HT-29 (cell line): ENCODE measurements around the gene STRC. TPM values are rescaled to one million over a fixed set of nuclear protein-coding genes. Genes with fewer than 3 reads are reported as not detected.
"Not testable (repeated sequence)": the region's sequence is repeated elsewhere in the genome, so short reads cannot be mapped to it uniquely, and the experiment has no call there.

Experiments used
- DNase-seq: peaks from one replicate; pipeline ENCODE4 v3.0.0-alpha.2; 2015; ENCODE audit warnings: low spot score
- total RNA-seq: library from RNA; depleted of rRNA; stranded (reverse); fragments of >200 nt; shearing (Covaris generic); gene quantifications from 2 replicates; pipeline ENCODE4 v1.2.3, GENCODE V29; 2014; rRNA removed

Gene STRC
- total RNA-seq = 0.18 TPM in 1 of 2 replicates, not detected in the other

DNA sequence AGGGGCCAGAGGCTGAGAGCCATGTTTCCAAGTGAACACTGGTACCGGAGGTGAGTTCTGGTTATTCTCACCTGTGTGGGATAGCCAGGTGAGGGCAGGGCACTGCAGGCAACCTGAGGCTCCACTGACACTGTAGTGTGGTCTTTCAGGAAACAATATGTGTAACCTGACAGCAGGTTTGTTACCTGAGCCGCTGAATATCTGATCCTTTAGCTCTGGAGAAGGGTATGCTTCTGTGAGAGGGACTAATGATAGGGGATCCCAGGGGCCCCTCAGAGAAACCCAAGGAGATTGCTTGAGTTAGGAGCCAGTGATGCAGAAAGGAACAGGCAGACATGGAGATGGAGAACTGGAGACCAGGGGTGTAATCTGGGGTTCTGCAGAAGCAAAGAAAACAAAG lies at the start of gene STRC:
STRC (minus strand) TSS at position 101 of the 400 bp plus-strand sequence; CDS start at position 23, 78 bp downstream.
- DNase-seq = not testable (repeated sequence)

- not testable (repeated sequence) for DNase-seq
These were observed 47.6 kb upstream of the STRC start for GRCh38 chr15:43666177-43666576.

- DNase-seq = not testable (repeated sequence)
These were observed 44.7 kb upstream of the STRC start for GRCh38 chr15:43663333-43663732.

- DNase-seq = not testable (repeated sequence)
These were observed 43.7 kb upstream of the STRC start for GRCh38 chr15:43662293-43662692.

GRCh38 chr15:43659727-43660126 lies 41.1 kb upstream of the STRC start:
- not testable (repeated sequence) for DNase-seq

DNA sequence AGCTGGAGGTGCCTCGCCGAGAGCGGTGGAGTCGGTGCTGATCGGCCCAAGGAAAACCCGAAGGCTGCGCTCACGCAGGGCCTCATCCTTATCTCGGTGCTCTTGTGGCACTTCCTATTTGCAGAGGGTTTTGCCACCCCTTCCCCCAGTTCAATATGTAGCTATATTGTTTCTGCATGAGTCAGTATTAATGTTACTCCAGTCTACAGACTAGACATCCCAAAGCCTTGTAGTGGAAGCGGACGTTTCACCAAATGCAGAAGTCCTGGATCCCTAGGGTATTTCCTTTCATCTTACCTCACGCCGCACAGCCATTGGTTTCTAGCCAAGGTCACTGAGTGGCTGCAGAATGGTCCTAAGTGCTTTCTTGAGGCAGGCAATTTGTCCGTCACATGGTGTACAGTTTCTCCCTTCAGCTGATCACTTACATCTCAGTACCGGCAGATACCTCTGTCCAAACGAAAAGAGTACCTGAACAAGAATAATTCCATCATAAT lies 30.9 kb upstream of the STRC start:
- not testable (repeated sequence) for DNase-seq

- no peak for DNase-seq
These were observed 30.2 kb upstream of the STRC start, which contains the start of gene CATSPER2 for GRCh38 chr15:43648649-43649429. TSS of gene CATSPER2 (minus strand) at chr15:43648844. CDS start at chr15:43648061, 783 bp downstream.

DNA sequence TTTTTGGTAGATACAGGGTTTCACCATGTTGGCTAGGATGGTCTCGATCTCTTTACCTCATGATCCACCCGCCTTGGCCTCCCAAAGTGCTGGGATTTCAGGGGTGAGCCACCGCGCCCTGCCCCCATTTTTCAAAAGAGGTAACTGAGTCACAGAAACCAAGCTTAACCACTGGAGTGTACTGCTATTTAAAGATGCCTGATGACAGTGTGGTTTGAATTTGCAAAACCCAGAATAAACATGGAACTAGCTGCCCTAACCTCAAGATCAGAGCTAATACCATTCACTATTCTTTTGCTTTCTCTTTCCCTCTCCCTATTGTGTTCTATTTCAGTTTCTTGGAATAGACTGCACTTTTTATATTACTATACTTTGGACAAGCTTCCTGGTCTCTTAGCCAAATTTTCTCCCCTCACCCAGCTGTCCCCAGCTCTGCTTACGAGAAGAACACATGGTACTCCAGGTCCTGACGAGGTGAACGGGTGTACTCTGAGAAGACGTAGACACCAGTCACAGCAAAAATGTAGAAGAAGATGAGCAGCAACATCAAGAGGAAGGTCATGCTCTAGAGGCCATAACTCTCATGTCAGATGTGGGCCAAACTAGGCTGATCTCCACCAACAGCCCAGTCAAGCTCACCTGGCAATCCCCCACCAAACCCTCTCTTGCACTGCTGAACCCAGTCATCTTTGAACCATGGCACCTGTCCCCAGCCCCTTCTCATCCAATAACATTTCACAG lies 20.0 kb upstream of the STRC start:
- DNase-seq = not testable (repeated sequence)

DNA sequence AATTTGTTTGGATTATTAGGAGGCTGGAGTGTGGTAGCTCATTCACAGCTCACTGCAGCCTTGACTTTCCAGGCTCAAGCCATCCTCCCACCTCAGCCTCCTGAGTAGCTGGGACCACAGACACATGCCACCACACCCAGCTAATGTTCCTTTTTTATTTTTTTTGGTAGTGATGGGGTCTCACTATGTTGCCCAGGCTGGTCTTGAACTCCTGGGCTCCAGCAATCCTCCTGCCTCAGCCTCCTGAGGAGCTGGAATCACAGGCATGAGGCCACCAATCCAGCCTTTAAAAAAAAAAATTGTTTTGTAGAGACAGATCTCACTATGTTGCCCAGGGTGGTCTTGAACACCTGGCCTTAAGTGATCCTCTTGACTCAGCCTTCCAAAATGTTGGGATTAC lies 8.3 kb upstream of the STRC start:
- DNase-seq = not testable (repeated sequence)

DNA sequence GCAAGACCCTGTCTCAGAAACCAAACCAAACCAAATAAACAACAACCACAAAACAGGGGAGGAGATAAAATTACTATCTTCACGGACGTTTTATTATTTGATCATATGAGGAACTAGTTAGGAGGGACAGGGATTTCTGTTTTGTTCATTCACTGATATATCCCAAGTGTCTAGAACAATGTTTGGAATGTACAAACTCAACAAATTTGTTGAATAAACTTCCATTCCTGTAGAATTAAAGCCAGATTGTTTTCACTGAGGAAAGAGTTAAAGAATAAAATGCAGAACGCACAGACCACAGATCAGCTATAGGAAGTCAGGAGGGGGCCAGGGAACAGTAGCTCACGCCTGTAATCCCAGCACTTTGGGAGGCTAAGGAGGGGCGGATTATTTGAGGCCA lies 6.5 kb upstream of the STRC start:
- DNase-seq = no peak

DNA sequence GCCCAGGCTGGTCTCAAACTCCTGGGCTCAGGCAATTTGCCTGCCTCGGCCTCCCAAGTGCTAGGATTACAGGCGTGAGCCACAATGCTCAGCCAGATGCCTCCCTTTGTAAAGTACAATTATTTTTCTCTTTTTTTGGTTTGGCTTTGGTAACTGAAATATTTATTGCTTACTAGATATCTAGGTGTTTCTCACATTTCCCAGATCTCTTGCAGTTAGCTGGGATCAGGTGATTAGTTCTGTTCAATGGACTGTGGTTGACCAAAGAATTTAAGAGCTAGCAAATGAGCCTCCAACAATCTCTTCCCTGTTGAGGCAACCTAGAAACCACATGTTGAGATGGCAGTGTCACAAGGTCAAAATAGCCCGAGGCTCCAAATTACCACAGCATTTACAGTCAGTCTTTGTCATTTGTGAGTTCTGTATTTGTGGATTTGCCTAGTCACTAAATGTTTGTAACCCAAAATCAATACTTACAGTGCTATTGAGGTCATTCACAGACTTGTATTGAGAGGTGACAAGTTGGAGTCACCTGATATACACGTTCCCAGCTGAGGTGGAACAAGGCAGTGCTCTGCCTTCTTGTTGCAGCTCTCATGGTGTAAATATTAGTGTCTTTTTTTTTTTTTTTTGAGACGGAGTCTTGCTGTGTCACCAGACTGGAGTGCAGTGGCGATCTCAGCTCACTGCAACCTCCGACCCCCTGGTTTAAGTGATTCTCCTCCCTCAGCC lies 3.6 kb upstream of the STRC start:
- not testable (repeated sequence) for DNase-seq

DNA sequence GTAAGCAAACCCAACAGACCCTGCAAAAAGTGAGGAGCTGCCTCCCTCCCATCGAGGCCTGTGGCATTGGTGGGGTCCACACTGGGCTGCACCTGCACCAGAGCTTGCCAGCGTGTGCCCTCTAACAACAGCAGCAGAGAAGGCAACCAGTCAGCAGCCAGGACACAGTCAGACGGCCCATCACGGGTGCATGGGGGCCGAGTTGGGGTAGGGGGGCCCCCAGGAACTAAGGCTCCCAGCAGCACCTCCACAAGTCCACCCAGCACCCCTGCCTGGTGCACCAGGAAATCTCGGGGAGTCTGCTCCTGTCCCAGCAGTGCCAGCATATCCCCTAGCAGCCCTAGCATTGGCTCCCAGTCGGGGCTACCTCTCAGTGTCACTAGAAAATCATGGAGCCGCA lies 850 bp downstream of the STRC start:
- DNase-seq = not testable (repeated sequence)

- not testable (repeated sequence) for DNase-seq
These were observed 16.4 kb downstream of the STRC start for GRCh38 chr15:43602233-43602632.

DNA sequence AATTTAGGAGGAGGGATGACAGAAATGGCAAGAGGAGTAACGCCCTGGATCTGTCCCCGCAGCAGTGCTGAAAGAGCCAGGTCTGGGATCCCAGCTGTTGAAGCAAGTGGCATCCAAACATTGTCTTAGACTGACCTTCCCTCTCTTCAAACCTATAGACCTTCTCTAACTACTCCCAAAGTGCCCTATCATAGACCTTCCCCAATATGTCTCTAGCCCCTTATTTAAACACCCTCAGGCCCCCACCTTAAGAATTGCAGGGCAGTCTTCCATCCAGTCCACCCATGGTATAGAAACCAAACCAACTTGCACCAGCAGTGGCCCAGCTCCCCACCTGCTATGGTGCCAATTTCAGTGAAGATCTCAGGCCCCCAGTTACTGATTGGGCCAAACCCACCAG lies 18.4 kb downstream of the STRC start:
- not testable (repeated sequence) for DNase-seq

GRCh38 chr15:43599131-43599530 lies 19.5 kb downstream of the STRC start:
- not testable (repeated sequence) for DNase-seq

GRCh38 chr15:43593328-43594190 lies 25.0 kb downstream of the STRC start, which contains the start of gene CKMT1B:
TSS of gene CKMT1B (plus strand) at chr15:43594027. CDS start at chr15:43594219, 192 bp downstream.
- not testable (repeated sequence) for DNase-seq

DNA sequence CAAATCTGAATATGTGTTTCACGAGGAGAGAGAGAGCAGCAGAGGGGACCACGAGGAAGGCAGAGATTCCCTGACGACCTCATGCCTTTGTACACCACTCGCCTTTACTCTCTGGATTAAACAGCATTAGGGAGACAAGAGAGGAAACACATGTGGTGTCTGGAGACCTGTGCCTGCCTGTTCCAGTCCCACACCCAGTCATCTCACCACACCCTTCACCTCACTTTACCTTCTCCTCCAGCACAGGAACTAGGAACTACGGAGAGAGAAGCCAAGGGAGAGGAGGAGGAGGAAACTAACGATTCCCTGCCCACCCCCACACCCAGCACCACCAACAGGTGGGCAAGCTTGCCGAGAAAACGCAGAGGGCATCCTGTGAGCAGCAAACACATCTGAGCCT lies 25.8 kb downstream of the STRC start:
- DNase-seq = not testable (repeated sequence)

GRCh38 chr15:43589778-43590466 lies 28.7 kb downstream of the STRC start, which contains the start of gene PPIP5K1:
TSS of gene PPIP5K1 (minus strand) at chr15:43590208. CDS start at chr15:43584504, 5,704 bp downstream.
- DNase-seq = not testable (repeated sequence)

DNA sequence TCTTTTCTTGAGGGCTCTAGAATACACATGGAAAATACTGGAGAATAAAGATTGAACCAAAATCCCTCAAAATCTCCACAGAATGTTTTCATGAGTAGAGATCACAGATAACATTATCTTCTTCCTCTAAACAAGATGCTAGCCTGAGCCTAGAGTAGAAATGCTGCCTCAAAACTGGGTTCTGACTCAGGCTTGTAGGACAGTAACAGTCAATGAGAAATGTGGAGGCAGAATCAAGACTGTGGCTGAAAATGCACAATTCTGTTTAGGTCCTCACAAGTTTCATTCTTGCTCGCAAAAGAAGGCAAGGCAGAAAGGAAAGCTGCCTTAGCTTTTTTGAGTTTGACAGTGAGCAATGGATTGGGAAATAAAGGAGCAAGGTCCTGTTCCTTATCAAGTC lies 44.0 kb downstream of the STRC start:
- DNase-seq = not testable (repeated sequence)

- not testable (repeated sequence) for DNase-seq
These were observed 52.0 kb downstream of the STRC start for GRCh38 chr15:43566615-43567014.
